HG02852 (cell line): Measurements from ENCODE around the gene FRYL.
"Not testable (repeated sequence)": the region's sequence is repeated elsewhere in the genome, so short reads cannot be mapped to it uniquely, and the experiment has no call there.

Source experiments
- ATAC-seq: cut with Tn5 transposase; IDR thresholded peaks from one replicate; pipeline ENCODE4 v1.9.1; 2021; ENCODE audit warnings: mild to moderate bottlenecking, moderate library complexity; ENCODE audit not compliant: unreplicated experiment

Gene FRYL

GRCh38 chr4:48748949-48749596, 31.0 kb downstream of the FRYL start:
- no peak for ATAC-seq

DNA sequence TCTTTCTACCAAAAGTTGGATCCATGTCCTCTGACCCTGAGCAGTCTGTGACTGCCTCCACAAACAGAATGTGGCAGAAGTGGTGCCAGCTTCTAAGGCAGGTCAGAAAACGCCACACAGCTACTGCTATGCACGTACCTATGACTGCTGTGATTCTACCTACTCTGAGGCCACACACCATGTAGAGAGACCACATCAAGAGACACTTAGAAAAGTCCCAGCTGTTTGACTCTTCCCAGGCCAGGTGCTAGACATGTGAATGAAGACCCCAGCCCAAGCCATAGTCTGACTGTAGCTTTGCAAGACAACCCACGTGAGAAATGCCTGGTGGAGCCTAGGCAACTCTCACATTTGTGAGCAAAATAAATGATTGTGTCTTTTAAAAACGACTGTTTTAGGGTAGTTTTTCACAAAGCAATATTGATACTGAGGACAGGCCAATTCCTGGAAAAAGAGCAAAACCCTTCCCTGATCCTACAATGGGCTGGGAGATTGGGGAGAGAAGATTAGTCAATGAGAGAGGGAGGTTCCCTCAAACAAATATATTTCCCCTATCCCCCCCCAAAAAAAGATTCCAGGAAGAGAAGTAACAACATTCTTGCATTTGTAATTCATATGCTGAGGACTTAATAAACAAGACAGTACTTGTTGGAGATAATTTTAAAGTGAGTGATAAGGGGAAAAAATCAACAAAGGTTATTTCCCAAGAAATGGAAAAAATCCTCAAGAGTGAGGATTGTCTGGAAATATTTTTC, 33.3 kb downstream of the FRYL start:
- ATAC-seq = no peak

GRCh38 chr4:48745223-48745622, 34.9 kb downstream of the FRYL start:
- not testable (repeated sequence) for ATAC-seq

DNA sequence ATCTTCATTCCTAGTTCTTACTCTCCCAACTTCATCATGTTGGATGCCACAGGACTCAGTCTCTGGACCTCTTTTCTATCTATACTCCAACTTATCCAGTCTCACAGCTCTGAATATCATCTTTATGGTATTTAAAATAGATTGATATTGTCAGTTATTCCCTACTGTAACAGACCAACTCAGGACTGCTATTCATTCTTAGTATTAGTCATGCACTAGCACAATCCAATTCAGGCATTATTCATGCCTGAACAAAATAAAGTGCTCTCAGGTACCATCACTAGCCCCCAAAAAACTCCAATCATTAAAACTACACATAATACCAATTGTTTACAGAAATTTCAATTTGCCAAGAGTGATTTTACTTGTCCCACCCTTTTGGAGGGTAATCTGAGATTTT, 37.7 kb downstream of the FRYL start:
- ATAC-seq = no peak

DNA sequence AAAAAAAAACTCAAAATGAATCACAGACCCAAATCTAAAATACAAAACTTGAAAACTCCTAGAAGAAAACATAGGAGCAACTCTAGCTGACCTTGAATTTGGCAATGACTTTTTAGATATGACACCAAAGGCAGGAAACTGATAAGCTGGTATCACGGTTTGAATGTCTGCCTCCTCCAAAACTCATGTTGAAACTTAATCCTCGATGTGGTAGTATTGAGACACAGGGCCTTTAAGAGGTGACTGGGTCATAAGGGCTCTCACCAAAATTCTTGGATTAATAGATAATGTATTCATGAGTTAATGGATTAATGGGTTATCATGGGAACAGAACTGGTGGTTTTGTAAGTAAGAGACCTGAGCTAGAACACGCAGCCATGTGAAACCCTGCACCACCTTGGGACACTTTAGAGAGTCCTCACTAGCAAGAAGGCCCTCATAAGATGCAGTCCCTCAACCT, 40.5 kb downstream of the FRYL start:
- ATAC-seq = peak; percentile 58

GRCh38 chr4:48738856-48739255, 41.2 kb downstream of the FRYL start:
- ATAC-seq = no peak

GRCh38 chr4:48728906-48729496, 51.1 kb downstream of the FRYL start:
- ATAC-seq = not testable (repeated sequence)

- no peak for ATAC-seq
These were observed 52.2 kb downstream of the FRYL start for GRCh38 chr4:48727666-48728459.

- no peak for ATAC-seq
These were observed 54.7 kb downstream of the FRYL start for GRCh38 chr4:48725414-48725813.

DNA sequence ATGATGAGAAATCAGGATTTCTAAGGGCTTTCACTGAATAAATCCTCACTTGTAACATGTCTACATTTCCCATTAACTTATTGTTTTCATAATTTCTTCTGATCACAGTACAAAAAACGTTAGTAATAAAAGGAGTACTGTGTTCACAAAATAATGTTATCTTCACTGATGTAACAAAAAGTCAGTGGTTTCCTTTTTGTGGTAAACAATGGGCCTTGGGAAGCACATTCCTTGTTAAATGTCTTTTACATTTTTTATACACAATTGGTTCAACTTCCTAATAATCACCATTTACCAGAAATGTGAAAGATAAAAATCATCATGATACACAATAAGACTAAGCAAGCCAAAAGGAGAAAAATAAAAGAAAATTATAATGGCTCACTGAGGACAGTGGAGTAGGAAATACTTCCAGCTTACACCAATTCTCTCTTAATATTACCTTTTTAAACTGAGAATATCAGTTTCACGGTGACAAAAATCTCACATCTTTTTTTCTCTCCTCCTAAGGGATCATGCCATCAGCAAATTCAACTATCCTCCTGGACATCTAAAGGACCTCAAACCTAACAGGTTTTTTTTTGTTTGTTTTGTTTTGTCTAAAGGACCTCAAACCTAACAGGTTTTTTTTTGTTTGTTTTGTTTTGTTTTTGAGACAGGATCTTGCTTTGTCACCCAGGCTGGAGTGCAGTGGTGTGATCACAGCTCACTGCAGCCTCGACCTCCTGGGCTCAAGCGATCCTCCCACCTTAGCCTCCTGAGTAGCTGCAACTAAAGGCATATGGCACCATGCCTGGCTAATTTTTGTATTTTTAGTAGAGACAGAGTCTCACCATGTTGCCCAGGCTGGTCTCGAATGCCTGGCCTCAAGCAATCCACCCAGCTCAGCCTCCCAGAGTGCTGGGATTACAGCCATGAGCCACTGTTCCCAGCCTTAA, 57.3 kb downstream of the FRYL start:
- ATAC-seq = no peak

DNA sequence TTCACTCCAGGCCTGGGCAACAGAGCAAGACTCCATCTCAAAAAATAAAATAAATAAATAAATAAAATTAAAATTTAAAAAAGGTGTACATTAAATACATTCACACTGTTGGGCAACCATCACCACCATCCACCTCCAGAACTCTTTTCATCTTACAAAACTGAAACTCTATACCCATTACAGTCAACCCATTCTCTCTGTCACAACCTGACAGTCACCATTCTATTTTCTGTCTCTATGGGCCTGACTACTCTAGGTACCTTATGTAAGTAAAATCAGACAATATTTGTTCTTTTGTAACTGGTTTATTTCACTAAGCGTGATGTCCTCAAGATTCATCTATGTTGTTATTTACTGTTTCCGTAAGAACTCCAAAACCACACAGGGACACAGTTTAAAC, 59.6 kb downstream of the FRYL start:
- ATAC-seq = no peak

GRCh38 chr4:48718818-48719465, 61.1 kb downstream of the FRYL start:
- ATAC-seq = no peak

DNA sequence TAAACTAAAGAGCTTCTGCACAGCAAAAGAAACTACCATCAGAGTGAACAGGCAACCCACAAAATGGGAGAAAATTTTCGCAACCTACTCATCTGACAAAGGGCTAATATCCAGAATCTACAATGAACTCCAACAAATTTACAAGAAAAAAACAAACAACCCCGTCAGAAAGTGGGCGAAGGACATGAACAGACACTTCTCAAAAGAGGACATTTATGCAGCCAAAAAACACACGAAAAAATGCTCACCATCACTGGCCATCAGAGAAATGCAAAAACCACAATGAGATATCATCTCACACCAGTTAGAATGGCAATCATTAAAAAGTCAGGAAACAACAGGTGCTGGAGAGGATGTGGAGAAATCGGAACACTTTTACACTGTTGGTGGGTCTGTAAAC, 63.8 kb downstream of the FRYL start:
- not testable (repeated sequence) for ATAC-seq

- no peak for ATAC-seq
These were observed 69.5 kb downstream of the FRYL start for GRCh38 chr4:48710446-48711209.

- ATAC-seq = no peak
These were observed 70.2 kb downstream of the FRYL start for GRCh38 chr4:48709901-48710300.

GRCh38 chr4:48708610-48709009, 71.5 kb downstream of the FRYL start:
- no peak for ATAC-seq

- ATAC-seq = no peak
These were observed 73.3 kb downstream of the FRYL start for GRCh38 chr4:48706736-48707135.

DNA sequence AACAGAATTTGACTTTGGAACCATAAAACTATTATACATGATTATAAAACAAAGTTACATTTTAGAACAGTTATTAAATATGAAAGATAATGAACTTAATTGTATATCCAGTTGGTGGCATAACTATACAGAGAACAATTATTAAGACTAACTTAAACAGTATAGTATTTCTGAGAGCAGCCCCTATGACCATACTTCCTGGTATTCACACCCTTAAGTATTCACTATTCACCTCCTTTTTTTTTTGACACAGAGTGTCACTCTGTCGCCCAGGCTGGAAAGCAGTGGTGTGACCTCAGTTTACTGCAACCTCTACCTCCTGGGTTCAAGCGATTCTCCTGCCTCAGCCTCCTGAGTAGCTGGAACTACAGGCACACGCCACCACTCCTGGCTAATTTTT, 74.5 kb downstream of the FRYL start:
- no peak for ATAC-seq
